Endothelial cell of umbilical vein (primary cell): ENCODE measurements around the gene KISS1R. TPM values are rescaled to one million over a fixed set of nuclear protein-coding genes. Genes with fewer than 3 reads are reported as not detected.

Experiments used
- BruUV-seq: library from RNA; stranded (reverse); fragments of 400-500 nt; replicated peaks from 2 replicates; lab custom pipeline; 2021; lab: Mats Ljungman, UMichigan
- CTCF ChIA-PET: fragments of 300-600, 350-600 bp; sonication (Branson Sonifier 250); formaldehyde crosslinking; loops from one replicate; lab custom pipeline; 2021; ENCODE audit warnings: antibody characterized with exemption, inconsistent platforms; lab: Charles Lee
- POLR2A ChIA-PET: fragments of 300-600, 350-600 bp; sonication (Branson Sonifier 250); formaldehyde crosslinking; loops from one replicate; lab custom pipeline; 2021; ENCODE audit warnings: antibody characterized with exemption, inconsistent platforms; lab: Charles Lee
- DNase-seq: peaks from one replicate; pipeline ENCODE4 v3.0.0-alpha.2; 2011; ENCODE audit warnings: low read depth, low spot score
- FAIRE-seq: peaks from 2 replicates; lab custom pipeline; 2011; peaks lifted over from hg19 to GRCh38; lab: Jason Lieb, UNC
- H2AFZ ChIP-seq: 2 replicates; pipeline ENCODE4 v1.6.0; 2012; ENCODE audit warnings: low read depth, low read length, control low read depth, inconsistent platforms
- H3K27ac ChIP-seq: 2 replicates; pipeline ENCODE4 v1.5.1; 2011; ENCODE audit warnings: low read depth, mild to moderate bottlenecking, control low read depth, low read length, moderate library complexity; ENCODE audit not compliant: insufficient read depth
- H3K27me3 ChIP-seq, 2 experiments: 2 replicates each; pipeline versions ENCODE4 v1.6.0 to v1.6.1; 2011; ENCODE audit warnings: low read length in 2 of 2, mixed read lengths in 1 of 2; ENCODE audit not compliant: control insufficient read depth in 2 of 2, insufficient read depth in 2 of 2
- H3K36me3 ChIP-seq, 2 experiments: 2 replicates in 1 of 2; 3 replicates in 1 of 2; pipeline ENCODE4 v1.5.1; 2011; ENCODE audit warnings: low read length in 2 of 2, mild to moderate bottlenecking in 1 of 2, moderate library complexity in 1 of 2; ENCODE audit not compliant: control insufficient read depth in 2 of 2, insufficient read depth in 2 of 2; ENCODE audit errors: extremely low read depth in 1 of 2
- H3K4me1 ChIP-seq: 3 replicates; pipeline ENCODE4 v1.5.1; 2011; ENCODE audit warnings: mild to moderate bottlenecking, low read length; ENCODE audit not compliant: control insufficient read depth, insufficient read depth; ENCODE audit errors: extremely low read depth
- H3K4me2 ChIP-seq: 2 replicates; pipeline ENCODE4 v1.6.1; 2011; ENCODE audit warnings: low read length, control low read depth, mixed read lengths; ENCODE audit not compliant: insufficient read depth
- H3K4me3 ChIP-seq, 3 experiments: fragments of 200-600 bp in 1 of 3; sonication (generic), shearing (Covaris generic) in 1 of 3; replicated peaks in 1 of 3; 2 replicates each; pipeline ENCODE4 v1.5.1; 2011 to 2016; ENCODE audit warnings: control low read depth in 3 of 3, low read length in 3 of 3, mild to moderate bottlenecking in 2 of 3, inconsistent platforms in 1 of 3, low read depth in 1 of 3, moderate library complexity in 1 of 3; ENCODE audit not compliant: insufficient read depth in 1 of 3
- H3K79me2 ChIP-seq: 2 replicates; pipeline ENCODE4 v1.6.0; 2012; ENCODE audit warnings: low read length, inconsistent platforms; ENCODE audit not compliant: control insufficient read depth, insufficient read depth
- H3K9ac ChIP-seq: replicated peaks from 2 replicates; pipeline ENCODE3; 2011; ENCODE audit warnings: low read length, control low read depth; ENCODE audit not compliant: insufficient read depth; ENCODE audit errors: extremely low read depth
- H3K9me1 ChIP-seq: replicated peaks from 3 replicates; pipeline ENCODE4 v1.6.0; 2011; ENCODE audit warnings: mild to moderate bottlenecking, low read length; ENCODE audit not compliant: control insufficient read depth, insufficient read depth; ENCODE audit errors: extremely low read depth
- H3K9me3 ChIP-seq: replicated peaks from 2 replicates; pipeline ENCODE4 v1.5.1; 2012; ENCODE audit warnings: low read length, inconsistent platforms; ENCODE audit not compliant: control insufficient read depth, insufficient read depth
- H4K20me1 ChIP-seq: replicated peaks from 2 replicates; pipeline ENCODE3; 2011; ENCODE audit warnings: mild to moderate bottlenecking, low read length; ENCODE audit not compliant: control insufficient read depth, insufficient read depth; ENCODE audit errors: extremely low read depth
- EZH2 ChIP-seq: IDR thresholded peaks from 2 replicates; pipeline ENCODE4 v1.6.1; 2012; ENCODE audit warnings: borderline replicate concordance, low read depth, mild to moderate bottlenecking, moderate library complexity, low read length, inconsistent platforms; ENCODE audit not compliant: severe bottlenecking
- FOS ChIP-seq: IDR thresholded peaks from 2 replicates; pipeline ENCODE4 v1.6.1; 2011; ENCODE audit warnings: mild to moderate bottlenecking, low read length, moderate library complexity, borderline replicate concordance; ENCODE audit not compliant: insufficient read depth
- GATA2 ChIP-seq: IDR thresholded peaks from 2 replicates; pipeline ENCODE4 v1.7.0; 2011; ENCODE audit warnings: low read depth, mild to moderate bottlenecking, moderate library complexity, mixed read lengths, low read length; ENCODE audit not compliant: insufficient read length, insufficient read depth
- JUN ChIP-seq: IDR thresholded peaks from 2 replicates; pipeline ENCODE4 v1.6.1; 2011; ENCODE audit warnings: borderline replicate concordance, low read depth; ENCODE audit not compliant: insufficient read length, insufficient read depth
- MYC ChIP-seq: IDR thresholded peaks from one replicate; pipeline ENCODE4 v1.6.1; 2011; ENCODE audit warnings: mild to moderate bottlenecking, low read depth, low read length
- POLR2A ChIP-seq: IDR thresholded peaks from 2 replicates; pipeline ENCODE4 v1.6.1; 2012; ENCODE audit warnings: low read depth, mild to moderate bottlenecking, control low read depth, low read length
- POLR2AphosphoS5 ChIP-seq: IDR thresholded peaks from 2 replicates; pipeline ENCODE4 v1.6.1; 2012; ENCODE audit warnings: low read depth, mild to moderate bottlenecking, control low read depth, low read length, moderate library complexity; ENCODE audit not compliant: insufficient read depth
- dilution Hi-C: fragments of 300-500 bp; cut with MboI; formaldehyde crosslinking; loops from one replicate; pipeline ENCODE4 v1.15.0; 2019; ENCODE audit warnings: low sequenced_read_pairs; ENCODE audit not compliant: extremely low pct_ligation_motif_present
- intact Hi-C: fragments of 100-400 bp; cut with micrococcal nuclease; formaldehyde crosslinking; loops from one replicate; pipeline ENCODE4 v1.10.0; 2022
- polyA plus RNA-seq, 4 experiments: library from polyadenylated mRNA; depleted of rRNA in 3 of 4; stranded (reverse) in 3 of 4; unstranded in 1 of 4; fragments of >200 nt; gene quantifications; 2 replicates each; pipeline versions ENCODE4 v1.2.1 to v1.2.3, GENCODE V29; 2011 to 2012; ENCODE audit warnings: missing spikeins in 1 of 4
- total RNA-seq: library from RNA; stranded (reverse); gene quantifications from 2 replicates; pipeline ENCODE4 v1.2.3, GENCODE V29; 2021
- TF ChIP-seq, protein P1 (sequence below): IDR thresholded peaks from 2 replicates; pipeline ENCODE4 v1.6.1; 2011; ENCODE audit not compliant: insufficient read depth, insufficient read length
- TF ChIP-seq, protein P2 (sequence below), 2 donors: IDR thresholded peaks; 1 replicate in 1 of 2; 2 replicates in 1 of 2; pipeline ENCODE4 v1.5.1; 2011; ENCODE audit warnings: low read length in 2 of 2, mild to moderate bottlenecking in 2 of 2, moderate library complexity in 2 of 2, control low read depth in 1 of 2, inconsistent platforms in 1 of 2, low read depth in 1 of 2; ENCODE audit not compliant: insufficient read depth in 1 of 2; ENCODE audit errors: extremely low read depth in 1 of 2

The KISS1R gene
- total and polyA plus RNA-seq, 2 donors (not counting 3 experiments of a cell fraction or from before 2014, with no cell fraction given) = not detected

DNA sequence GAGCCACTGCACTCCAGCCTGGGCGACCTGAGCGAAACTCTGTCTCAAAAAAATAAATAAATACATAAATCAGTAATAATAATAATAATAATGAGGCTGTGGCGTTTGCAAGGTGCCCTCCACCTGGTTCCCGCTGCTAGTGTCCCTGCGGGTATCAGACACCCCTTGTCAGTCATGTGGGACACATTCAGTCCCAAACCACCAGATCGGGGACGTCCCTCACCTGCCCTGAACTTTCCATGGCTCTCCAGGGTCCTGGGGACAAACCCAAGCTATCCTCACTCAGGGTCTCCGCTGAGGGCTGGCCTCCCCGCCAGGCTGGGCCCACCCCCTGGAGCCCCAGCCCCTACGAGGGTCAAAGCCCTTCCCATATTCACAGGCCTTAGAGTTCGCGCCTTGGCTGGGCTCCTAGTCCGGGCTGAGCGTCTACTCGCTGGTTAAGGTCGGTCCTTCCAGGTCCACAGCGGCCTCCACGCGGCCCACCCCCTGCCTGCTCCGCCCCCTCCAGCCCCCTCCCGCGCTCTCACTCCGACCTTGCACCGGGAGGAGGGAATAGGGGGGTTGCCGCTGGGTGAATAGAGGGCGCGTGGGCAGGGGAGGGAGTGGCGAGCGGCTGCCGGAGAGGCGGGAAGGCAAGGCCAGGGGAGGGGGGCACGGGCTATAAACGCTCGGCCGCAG, 349 bp upstream of the KISS1R start:
- H3K4me3 ChIP-seq = no peak overlapping the region
- no peak overlapping the region for H2AFZ ChIP-seq
- TF ChIP-seq POLR2A (no peak), MYC (no peak), FOS (no peak), JUN (no peak), EZH2 (no peak), POLR2AphosphoS5 (no peak), GATA2 (no peak)
- TF ChIP-seq, protein P1, sequence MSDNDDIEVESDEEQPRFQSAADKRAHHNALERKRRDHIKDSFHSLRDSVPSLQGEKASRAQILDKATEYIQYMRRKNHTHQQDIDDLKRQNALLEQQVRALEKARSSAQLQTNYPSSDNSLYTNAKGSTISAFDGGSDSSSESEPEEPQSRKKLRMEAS = no peak
- TF ChIP-seq, protein P2, sequence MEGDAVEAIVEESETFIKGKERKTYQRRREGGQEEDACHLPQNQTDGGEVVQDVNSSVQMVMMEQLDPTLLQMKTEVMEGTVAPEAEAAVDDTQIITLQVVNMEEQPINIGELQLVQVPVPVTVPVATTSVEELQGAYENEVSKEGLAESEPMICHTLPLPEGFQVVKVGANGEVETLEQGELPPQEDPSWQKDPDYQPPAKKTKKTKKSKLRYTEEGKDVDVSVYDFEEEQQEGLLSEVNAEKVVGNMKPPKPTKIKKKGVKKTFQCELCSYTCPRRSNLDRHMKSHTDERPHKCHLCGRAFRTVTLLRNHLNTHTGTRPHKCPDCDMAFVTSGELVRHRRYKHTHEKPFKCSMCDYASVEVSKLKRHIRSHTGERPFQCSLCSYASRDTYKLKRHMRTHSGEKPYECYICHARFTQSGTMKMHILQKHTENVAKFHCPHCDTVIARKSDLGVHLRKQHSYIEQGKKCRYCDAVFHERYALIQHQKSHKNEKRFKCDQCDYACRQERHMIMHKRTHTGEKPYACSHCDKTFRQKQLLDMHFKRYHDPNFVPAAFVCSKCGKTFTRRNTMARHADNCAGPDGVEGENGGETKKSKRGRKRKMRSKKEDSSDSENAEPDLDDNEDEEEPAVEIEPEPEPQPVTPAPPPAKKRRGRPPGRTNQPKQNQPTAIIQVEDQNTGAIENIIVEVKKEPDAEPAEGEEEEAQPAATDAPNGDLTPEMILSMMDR (IDR thresholded peaks at IDR 0.05; ENCODE audit: extremely low read depth in 1 of 2, insufficient read depth in 1 of 2, low read depth in 1 of 2, low read length in 2 of 2) = no peak
- DNase-seq (no peak), FAIRE-seq (no peak)
- H3K36me3 ChIP-seq = no peaks in the 10 kb centered on the region
- H3K27me3 ChIP-seq = peaks cover 28 to 35% of the 10 kb centered on the region in 2 experiments
- no peaks in the 10 kb centered on the region for H3K79me2 ChIP-seq
- ChIA-PET CTCF (interaction anchor here (0.9 kb wide), 1 partner anchor 53 kb away, joined by 3 read pairs; no protein-coding TSS in a partner anchor), POLR2A (no interaction called here)
- no peaks in the 10 kb centered on the region for H3K9me1 ChIP-seq
- no peaks in the 10 kb centered on the region for H4K20me1 ChIP-seq
- peaks cover 4% of the 10 kb centered on the region for H3K4me1 ChIP-seq
- H3K9ac ChIP-seq = no peak overlapping the region
- no peak overlapping the region for H3K4me2 ChIP-seq
- intact Hi-C loops = no loop called here
- dilution Hi-C loops = no loop called here
- BruUV-seq = no TSS peak
- no peak overlapping the region for H3K27ac ChIP-seq
- H3K9me3 ChIP-seq = no peaks in the 10 kb centered on the region
